HAP-1 (cell line): ENCODE measurements around the gene HNMT.

Experiments
- DNase-seq, 2 experiments: peaks; one replicate each; pipeline ENCODE4 v3.0.0-alpha.2; 2016 to 2020; ENCODE audit warnings: low spot score in 2 of 2
- H3K27me3 ChIP-seq: fragments of 250-450 bp; sonication (Bioruptor Pico); 2 replicates; pipeline ENCODE4 v1.5.1; 2020; ENCODE audit warnings: low read depth, mild to moderate bottlenecking, moderate library complexity
- H3K36me3 ChIP-seq: fragments of 250-450 bp; sonication (Bioruptor Pico); replicated peaks from 2 replicates; pipeline ENCODE4 v1.5.1; 2020; ENCODE audit warnings: mild to moderate bottlenecking
- H3K4me1 ChIP-seq: fragments of 250-450 bp; sonication (Bioruptor Pico); 2 replicates; pipeline ENCODE4 v1.5.1; 2020; ENCODE audit warnings: mild to moderate bottlenecking
- H3K4me3 ChIP-seq: fragments of 250-450 bp; sonication (Bioruptor Pico); 2 replicates; pipeline ENCODE4 v1.5.1; 2020; ENCODE audit warnings: mild to moderate bottlenecking, moderate library complexity
- H3K9me3 ChIP-seq: fragments of 250-450 bp; sonication (Bioruptor Pico); 2 replicates; pipeline ENCODE4 v1.5.1; 2020; ENCODE audit warnings: mild to moderate bottlenecking, moderate library complexity
- in situ Hi-C: fragments of 300-500 bp; cut with MboI; formaldehyde crosslinking; loops from 3 replicates; pipeline ENCODE4 v1.14.3; 2020; ENCODE audit warnings: low sequenced_read_pairs, inconsistent platforms, mixed read lengths

HNMT gene

DNA sequence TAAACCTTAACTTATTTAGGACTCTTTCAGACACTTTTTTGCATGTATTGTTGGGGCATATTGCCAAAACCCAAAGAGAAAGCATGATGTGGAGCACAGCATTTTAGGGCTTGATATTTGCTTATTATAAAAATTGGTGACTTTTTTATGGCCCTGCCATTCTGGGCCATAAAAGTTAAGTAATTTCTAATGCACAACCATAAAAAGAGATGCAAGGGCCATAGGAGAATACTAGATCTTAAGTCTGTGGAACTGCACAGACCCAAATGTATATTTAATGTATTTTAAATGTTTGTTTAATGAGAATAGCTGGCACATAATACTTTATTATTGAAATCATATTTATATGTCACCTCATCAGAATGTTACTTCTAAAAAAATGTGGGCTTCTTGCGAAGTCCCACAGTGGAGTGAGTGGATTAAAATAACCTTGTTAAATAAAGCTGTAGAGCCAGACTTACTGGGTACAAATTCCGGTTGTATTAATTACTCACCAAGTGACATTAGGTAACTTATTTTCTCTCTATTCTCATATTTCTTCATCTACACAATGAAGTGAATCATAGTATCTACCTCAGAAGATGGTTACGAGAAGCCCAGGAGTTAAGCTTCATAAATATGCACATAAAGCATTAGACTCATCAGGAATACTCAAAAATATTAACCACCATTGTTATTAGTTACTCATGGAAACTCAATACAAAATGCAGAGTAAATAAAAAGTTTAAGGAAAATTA, 52.2 kb downstream of the HNMT start:
- no peak overlapping the region for H3K4me3 ChIP-seq
- in situ Hi-C loops, result no loop called here
- peaks cover 4% of the 10 kb centered on the region for H3K4me1 ChIP-seq
- no peaks in the 10 kb centered on the region for H3K36me3 ChIP-seq
- no peaks in the 10 kb centered on the region for H3K27me3 ChIP-seq
- H3K9me3 ChIP-seq, result no peaks in the 10 kb centered on the region
- DNase-seq, result no peak

DNA sequence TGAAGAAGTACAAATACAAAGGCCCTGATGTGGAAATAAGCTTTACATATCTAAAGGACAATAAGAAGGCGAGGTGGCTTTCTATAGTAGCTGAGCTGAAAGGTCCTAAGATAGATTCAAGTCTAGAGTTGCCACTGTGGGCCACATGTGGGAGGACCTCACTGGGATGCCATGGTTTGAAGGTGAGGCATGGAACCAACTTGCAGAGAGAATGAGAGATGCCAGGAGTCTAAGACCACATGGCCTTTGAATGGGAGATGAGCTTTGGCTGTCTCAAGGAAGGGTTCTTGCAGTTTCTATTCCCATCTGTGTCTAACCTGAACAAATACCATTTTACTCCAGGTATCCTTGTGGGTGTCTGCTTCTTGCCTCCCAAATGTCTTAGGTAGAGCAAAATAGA, 53.6 kb downstream of the HNMT start:
- Histone ChIP-seq H3K4me1 (peaks cover 2% of the 10 kb centered on the region), H3K27me3 (no peaks in the 10 kb centered on the region), H3K9me3 (no peaks in the 10 kb centered on the region), H3K36me3 (no peaks in the 10 kb centered on the region), H3K4me3 (no peak overlapping the region)
- no peak for DNase-seq
- in situ Hi-C loops, result no loop called here

DNA sequence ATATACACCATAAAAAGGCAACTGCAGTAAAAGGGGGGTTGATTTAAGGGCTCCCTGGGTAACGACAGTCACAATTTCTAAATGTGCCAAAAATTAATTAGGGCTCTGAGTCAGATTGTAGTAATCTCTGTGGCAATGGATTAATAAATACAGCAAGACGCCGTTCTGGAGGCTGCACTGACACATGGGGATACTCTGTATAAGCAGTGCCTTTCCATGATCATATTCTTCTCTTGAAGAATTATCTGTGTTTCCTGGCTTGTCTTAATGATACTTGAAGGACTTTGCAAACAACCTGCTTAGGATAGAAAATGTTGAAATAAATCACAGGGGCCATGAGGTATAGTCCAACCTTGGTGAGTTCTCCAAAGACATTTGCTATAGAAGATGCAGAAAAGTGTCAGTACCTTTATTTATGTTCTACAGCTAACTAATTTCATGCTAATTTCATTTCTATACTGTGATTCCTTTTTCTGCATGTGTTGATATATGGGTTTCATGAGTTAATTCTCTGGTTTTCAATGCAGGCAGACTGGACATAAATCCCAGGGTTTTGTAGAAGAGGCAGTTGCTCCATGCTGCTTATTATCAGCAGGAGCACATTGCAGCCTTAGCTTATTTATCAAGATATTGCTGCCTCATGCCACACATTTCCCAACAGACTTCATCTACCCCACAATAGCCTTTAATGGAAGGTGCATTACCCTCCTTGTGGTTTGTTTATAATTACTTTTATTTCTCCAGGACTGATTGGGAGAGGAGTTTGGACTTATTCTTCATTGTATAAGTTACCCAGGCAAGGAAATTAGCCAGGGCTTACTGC, 54.8 kb downstream of the HNMT start:
- in situ Hi-C loops, result no loop called here
- H3K27me3 ChIP-seq, result no peaks in the 10 kb centered on the region
- no peak for DNase-seq
- H3K4me3 ChIP-seq, result no peak overlapping the region
- no peaks in the 10 kb centered on the region for H3K9me3 ChIP-seq
- no peaks in the 10 kb centered on the region for H3K36me3 ChIP-seq
- peaks cover 15% of the 10 kb centered on the region for H3K4me1 ChIP-seq

DNA sequence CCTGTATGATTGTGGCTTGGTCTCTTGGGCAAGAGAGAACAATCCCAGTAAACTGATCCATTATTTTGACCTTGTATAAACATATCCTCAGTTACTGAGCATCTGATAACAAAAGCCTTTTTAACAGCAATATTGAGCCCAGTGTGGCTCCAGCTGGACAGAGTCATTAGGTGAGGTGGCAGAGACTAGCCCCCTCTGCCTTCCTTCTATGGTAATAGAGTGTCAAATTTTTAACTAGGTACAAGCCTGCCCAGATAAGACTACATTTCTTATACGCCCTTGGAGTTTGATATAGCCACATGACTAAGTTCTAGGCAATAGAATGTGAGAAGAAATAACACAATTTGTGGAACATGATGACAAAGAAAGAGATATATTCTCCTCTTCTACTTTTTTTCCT, 56.2 kb downstream of the HNMT start:
- in situ Hi-C loops, result no loop called here
- Histone ChIP-seq H3K9me3 (no peaks in the 10 kb centered on the region), H3K4me1 (peaks cover 17% of the 10 kb centered on the region), H3K4me3 (no peak overlapping the region), H3K36me3 (no peaks in the 10 kb centered on the region), H3K27me3 (no peaks in the 10 kb centered on the region)
- DNase-seq, result no peak

DNA sequence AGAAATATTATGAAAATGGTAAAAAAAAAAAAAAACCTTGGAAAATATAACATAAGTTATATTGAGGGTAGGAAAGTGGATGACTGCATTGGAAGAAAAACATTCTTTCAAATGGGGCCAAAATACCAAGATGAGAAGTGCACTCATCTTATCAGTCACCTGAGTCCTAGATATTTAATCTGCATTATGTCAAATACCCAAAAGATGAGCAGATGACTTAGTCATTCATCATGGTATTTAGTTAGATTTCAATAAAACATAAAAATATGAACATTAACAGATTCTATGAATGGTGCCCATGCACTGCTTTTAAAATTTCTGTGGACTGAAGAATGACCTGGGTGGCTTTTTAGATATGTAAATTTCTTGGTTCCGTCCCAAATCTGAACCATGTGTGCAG, 56.9 kb downstream of the HNMT start:
- H3K27me3 ChIP-seq, result no peaks in the 10 kb centered on the region
- in situ Hi-C loops, result no loop called here

DNA sequence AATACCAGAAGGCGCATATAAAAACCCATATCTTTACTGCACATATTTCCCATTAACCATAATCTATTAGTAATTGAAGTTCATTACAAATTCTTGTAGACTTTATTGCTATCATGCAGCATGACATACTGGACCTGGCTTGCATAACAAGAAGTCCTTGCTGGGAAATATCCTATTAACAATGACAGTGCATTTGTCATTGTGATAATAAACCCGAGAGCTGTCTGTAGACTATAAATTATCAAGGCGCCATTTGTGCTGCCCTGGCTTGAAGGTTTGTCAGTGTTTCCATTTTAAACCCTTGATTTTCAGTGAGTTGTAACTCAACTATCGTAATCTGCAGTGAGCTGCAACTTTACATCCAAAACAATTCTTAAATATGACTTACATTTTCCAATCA, 59.0 kb downstream of the HNMT start:
- Histone ChIP-seq H3K4me3 (no peak overlapping the region), H3K9me3 (no peaks in the 10 kb centered on the region), H3K4me1 (peaks cover 22% of the 10 kb centered on the region), H3K27me3 (no peaks in the 10 kb centered on the region), H3K36me3 (no peaks in the 10 kb centered on the region)
- in situ Hi-C loops, result no loop called here
- DNase-seq, result peak; percentile 50 to 83

More for the DNA sequence above, 56.9 kb downstream of the HNMT start:
- Histone ChIP-seq H3K9me3 (no peaks in the 10 kb centered on the region), H3K4me3 (no peak overlapping the region), H3K36me3 (no peaks in the 10 kb centered on the region), H3K4me1 (peaks cover 17% of the 10 kb centered on the region)
- no peak for DNase-seq

DNA sequence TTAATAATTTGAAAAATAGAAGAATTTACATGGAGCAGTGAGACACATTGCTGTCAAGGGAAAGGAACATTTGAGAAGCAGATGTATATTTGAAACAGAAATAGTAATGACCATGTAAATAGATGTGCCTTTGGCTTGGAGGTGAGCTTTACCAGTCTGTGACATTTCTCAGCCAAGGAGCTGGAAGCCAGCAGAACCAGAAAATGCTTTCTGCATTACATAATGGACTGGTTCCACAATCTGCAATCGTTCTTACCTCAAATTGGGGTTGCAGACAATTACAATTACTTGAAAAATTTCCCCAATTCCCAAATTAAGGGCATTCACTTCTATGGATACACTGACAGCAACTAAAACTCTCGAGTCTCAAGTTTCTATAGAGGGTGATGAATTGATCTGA, 59.7 kb downstream of the HNMT start:
- DNase-seq, result no peak
- Histone ChIP-seq H3K9me3 (no peaks in the 10 kb centered on the region), H3K4me1 (peaks cover 22% of the 10 kb centered on the region), H3K27me3 (no peaks in the 10 kb centered on the region), H3K4me3 (no peak overlapping the region), H3K36me3 (no peaks in the 10 kb centered on the region)
- in situ Hi-C loops, result no loop called here

DNA sequence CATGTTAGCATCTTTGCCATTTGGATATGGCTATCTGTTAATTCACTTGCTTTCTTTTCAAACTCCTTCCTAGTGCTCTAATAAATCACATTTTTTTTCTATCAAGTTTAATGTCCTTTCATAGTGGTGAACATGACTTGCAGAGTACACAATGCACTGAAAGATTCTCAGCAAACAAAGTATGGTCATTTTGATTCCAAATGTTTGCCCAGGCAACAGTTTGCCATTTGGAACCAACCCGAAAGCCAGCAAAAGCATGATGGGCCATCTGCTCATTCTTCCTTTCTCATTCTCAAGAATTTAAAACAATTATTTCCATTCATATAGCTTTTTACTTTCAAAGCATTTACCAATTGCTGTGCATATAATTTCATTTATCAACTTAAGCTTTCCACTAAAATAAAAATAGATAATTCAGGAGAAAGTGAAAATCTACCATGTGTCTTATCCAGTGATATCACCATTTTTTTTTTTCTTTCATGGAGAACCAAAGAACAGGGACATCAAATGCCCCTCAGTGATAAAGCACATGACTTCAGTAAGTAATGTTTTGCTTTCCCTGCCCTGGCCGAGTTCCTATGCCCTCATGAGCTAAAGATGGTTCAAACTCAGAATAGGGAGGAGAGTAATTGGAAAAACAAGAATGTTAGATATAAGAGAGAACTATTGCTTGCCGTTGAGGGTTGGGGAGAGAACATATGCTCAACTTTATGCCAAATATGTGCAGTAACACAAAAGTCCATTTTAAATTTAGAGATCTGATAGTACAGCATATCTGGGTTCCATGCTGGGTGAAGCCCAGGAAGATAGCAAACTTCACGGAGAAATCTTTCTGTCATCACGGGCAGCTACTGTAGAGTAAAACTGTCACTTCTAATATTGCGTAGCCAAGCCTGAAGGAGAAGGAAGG, 62.1 kb downstream of the HNMT start:
- no peak overlapping the region for H3K4me3 ChIP-seq
- no peaks in the 10 kb centered on the region for H3K27me3 ChIP-seq
- in situ Hi-C loops, result no loop called here
- DNase-seq, result no peak
- no peaks in the 10 kb centered on the region for H3K36me3 ChIP-seq
- peaks cover 22% of the 10 kb centered on the region for H3K4me1 ChIP-seq
- no peaks in the 10 kb centered on the region for H3K9me3 ChIP-seq

DNA sequence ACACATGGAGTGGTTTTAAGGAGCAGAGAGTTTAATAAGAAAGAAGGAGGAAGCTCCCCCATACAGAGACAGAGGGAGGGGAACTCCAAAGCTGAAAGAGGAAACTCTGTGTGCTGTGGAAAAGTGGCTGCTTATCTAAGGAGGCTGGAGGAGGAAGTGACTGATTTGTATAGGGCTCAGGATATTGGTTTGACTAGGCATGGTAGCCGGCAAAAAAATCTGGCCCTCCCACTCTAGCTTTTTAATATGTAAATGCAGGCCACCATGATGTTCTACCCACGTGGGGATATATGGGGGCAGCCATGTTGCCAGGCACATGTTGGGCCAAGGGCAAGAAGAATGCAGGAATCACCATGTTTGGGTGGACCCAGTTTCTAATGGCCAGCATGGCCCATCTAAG, 64.3 kb downstream of the HNMT start:
- H3K4me3 ChIP-seq, result no peak overlapping the region
- H3K9me3 ChIP-seq, result no peaks in the 10 kb centered on the region
- in situ Hi-C loops, result no loop called here
- no peak for DNase-seq
- H3K4me1 ChIP-seq, result peaks cover 12% of the 10 kb centered on the region
- no peaks in the 10 kb centered on the region for H3K36me3 ChIP-seq
- H3K27me3 ChIP-seq, result no peaks in the 10 kb centered on the region

DNA sequence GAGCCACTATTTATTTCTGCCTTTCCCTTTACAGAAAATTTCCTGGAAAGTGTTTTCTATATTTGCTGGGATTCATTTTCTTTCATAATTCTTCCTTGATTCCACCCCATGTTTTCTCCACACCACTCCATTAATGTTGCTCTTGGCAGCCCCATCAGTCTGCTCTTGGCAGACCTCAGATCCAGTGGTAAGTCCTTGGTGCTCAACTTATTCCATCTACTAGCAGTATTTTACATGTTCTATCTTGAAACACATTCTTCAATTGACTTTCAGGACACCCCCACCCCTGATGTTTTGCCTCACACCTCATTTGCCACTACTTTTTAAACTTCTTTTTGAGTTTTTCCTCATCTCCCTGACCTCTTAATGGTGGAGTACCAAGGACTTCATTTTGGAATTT, 65.0 kb downstream of the HNMT start:
- no peak overlapping the region for H3K4me3 ChIP-seq
- peaks cover 5% of the 10 kb centered on the region; the same call in 1 of the 2 replicates for H3K4me1 ChIP-seq
- no peaks in the 10 kb centered on the region for H3K36me3 ChIP-seq
- in situ Hi-C loops, result no loop called here
- no peak for DNase-seq
- H3K9me3 ChIP-seq, result no peaks in the 10 kb centered on the region
- H3K27me3 ChIP-seq, result no peaks in the 10 kb centered on the region

DNA sequence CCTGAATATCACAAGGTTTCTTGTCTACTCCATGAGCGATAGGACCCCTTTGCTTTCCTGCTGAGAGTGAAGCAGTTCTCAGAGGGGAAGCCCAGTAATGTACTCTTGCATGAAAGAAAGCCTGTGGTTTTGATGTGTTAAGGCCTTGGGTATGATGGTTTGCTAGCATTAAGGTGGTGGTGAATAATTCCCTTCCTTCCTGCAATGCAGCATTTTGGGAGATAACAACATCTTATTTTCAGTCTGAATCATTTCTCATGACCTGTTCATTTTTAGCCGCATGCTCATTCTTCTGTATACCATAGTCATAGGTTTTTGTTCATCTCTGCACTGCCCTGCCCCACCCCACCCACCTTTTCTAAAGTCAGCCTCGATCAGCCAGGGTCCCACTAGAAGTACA, 66.2 kb downstream of the HNMT start:
- in situ Hi-C loops, result no loop called here

DNA sequence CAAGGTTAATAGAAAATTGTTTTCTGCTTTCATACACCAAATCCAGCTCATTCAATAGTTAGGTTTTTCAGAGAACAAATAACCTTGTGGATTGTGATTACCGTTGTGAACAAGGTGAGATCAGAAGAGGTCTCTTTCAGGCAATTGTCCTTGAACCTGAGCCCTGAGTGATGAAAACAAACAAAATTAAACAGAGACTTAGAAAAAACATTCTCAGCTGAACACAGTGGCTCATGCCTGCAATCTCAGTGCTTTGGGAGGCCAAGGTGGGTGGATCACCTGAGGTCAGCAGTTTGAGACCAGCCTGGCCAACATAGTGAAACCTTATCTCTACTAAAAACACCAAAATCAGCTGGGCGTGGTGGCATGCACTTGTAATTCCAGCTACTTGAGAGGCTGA, 68.1 kb downstream of the HNMT start:
- no peaks in the 10 kb centered on the region for H3K27me3 ChIP-seq
- DNase-seq, result no peak
- in situ Hi-C loops, result no loop called here
- peaks cover 5% of the 10 kb centered on the region; the same call in 1 of the 2 replicates for H3K4me1 ChIP-seq
- H3K9me3 ChIP-seq, result no peaks in the 10 kb centered on the region
- H3K4me3 ChIP-seq, result no peak overlapping the region
- H3K36me3 ChIP-seq, result no peaks in the 10 kb centered on the region

More for the DNA sequence above, 66.2 kb downstream of the HNMT start:
- H3K4me3 ChIP-seq, result no peak overlapping the region
- H3K27me3 ChIP-seq, result no peaks in the 10 kb centered on the region
- H3K36me3 ChIP-seq, result no peaks in the 10 kb centered on the region
- no peaks in the 10 kb centered on the region for H3K9me3 ChIP-seq
- no peak for DNase-seq
- H3K4me1 ChIP-seq, result peaks cover 5% of the 10 kb centered on the region; the same call in 1 of the 2 replicates

DNA sequence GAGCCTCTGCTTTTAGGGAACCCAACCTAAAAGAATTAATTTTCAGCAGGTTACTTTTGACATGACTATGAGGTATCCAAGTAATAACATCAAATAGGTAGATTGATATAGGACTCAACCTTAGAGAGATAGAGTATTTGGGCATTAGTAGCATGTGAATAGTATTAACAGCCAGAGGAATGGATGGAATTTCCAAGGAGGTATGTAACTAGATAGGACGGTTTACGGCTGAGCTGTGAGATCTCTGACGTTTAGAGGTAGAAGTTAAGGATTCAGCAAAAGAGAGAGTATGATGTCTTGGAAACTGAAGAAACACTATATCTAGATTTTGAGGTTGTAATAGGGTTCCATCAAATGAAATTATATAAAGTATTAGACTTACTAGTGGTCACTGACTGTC, 70.3 kb downstream of the HNMT start:
- Histone ChIP-seq H3K4me1 (no peaks in the 10 kb centered on the region), H3K4me3 (no peak overlapping the region), H3K36me3 (no peaks in the 10 kb centered on the region), H3K27me3 (no peaks in the 10 kb centered on the region), H3K9me3 (no peaks in the 10 kb centered on the region)
- in situ Hi-C loops, result no loop called here
- DNase-seq, result no peak
